HG03558 (cell line): ENCODE results near the gene GALNTL6.
"Not testable (repeated sequence)": the region's sequence is repeated elsewhere in the genome, so short reads cannot be mapped to it uniquely, and the experiment has no call there.

Experiments
- ATAC-seq: cut with Tn5 transposase; IDR thresholded peaks from one replicate; pipeline ENCODE4 v1.9.1; 2021; ENCODE audit warnings: moderate number of reproducible peaks; ENCODE audit not compliant: unreplicated experiment; ENCODE audit errors: extremely low read depth

GALNTL6 gene

GRCh38 chr4:172777729-172778431, 964.7 kb downstream of the GALNTL6 start:
- no peak for ATAC-seq

- no peak for ATAC-seq
Measured at GRCh38 chr4:172778583-172778982, 965.4 kb downstream of the GALNTL6 start.

DNA sequence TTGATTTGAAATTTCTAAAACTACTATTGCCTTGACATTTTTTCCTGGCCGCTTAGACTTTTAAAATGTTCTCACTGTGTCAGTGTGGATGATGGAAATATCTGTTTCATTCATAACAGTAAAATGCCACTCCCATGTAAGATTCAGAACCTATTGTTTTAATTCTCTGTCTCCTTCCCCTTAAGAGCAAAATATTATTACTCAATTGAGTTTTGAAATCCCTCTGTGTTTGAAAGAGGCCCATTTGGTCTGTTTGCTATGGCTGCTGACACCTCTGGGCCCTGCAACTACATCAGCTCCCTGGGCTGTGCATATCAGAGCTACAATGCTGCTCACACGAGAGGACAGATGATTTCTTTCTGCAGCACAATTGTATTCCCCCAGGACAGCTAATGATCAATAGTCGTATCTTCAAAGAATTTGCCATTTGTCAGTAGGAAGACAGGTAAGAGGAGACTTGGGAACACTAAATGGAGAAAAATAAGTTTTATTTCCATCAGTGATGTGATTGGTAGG, 967.4 kb downstream of the GALNTL6 start:
- no peak for ATAC-seq

- no peak for ATAC-seq
Measured at GRCh38 chr4:172785613-172786012, 972.4 kb downstream of the GALNTL6 start.

DNA sequence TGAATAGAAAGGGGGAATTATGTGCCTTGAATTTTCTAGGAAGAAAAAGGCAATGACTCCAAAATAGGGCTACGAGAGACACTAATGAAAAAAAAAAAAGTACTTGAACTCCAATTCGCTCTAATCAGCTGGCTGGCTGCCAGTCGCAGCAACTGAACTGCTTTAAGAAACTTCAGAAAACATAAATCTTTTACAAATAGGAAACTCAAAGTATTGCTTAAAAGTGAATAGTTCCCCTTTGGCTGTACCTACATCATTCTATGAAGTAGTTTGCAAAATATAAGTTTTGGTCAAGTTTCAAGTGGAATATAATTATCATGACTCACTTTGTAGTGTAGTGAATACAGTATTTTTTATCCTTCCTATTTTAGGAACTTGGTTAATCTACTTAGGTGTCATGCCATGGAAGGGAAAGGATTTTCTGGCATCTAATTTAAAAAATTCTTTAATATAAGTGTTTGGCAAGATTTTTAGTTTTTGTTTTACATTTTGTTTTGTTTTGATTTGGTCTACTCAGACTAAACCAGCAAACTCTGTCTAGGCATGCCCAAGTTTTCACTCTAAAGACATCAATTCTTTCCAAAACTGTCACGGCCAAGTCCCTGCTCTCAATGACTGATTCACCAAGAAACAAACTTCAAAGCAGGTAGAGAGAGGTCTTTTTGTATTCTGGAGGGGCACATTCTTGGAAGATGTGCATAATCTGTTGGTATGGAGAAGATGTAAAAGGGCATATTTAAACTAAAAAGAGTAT, 973.0 kb downstream of the GALNTL6 start:
- no peak for ATAC-seq

DNA sequence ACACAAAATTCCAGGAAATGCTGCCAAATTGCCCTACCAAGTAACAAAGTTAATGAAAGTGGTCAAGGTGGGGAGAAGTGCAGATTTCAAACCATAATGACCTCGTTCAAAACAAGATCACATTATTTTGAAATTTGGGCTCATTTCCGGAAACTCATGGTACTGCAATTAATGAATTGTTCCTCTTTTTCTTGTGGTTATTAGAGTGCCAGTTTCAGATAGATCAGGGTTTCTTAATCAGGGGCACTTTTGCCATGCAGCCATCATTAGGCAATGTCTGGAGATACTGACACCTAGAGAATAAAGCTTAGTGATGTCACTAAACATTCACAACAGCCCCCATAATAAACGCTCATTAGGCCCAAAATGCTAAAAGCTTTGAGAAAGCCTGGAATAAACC, 973.9 kb downstream of the GALNTL6 start:
- ATAC-seq = no peak

DNA sequence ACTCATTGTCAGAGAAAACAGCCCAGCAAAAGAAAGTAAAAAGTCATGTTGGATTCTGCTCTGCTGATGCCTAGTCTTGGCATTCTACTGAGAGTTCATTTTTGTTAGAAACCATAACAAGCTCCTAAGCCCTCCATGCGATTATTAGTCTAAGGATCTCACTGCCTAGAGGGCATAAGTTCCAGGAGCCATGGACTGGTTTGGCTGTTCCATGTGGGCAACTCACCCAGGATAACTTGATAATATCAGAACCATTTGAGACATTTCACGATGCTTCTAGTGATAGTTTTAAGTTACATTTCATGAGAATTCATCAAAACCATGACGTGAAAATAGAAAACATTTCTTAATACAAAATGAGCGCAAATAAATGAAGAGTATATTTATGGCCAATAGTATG, 978.6 kb downstream of the GALNTL6 start:
- no peak for ATAC-seq

GRCh38 chr4:172793565-172794306, 980.5 kb downstream of the GALNTL6 start:
- ATAC-seq = no peak

- no peak for ATAC-seq
Measured at GRCh38 chr4:172794307-172794703, 981.1 kb downstream of the GALNTL6 start.

DNA sequence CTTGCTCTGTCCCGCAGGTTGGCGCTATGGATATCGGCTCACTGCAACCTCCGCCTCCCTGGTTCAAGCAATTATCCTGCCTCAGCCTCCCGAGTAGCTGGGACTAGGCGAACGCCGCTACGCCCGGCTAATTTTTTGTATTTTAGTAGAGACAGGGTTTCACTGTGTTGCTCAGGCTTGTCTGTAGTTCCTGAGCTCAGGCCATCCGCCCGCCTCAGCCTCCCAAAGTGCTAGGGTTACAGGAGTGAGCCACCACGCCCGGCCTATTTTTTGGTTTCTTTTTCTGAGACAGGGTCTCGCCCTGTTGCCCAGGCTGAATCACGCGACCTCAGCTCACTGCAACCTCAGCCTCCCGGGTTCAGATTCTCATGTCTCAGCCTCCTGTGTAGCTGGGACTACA, 984.1 kb downstream of the GALNTL6 start:
- ATAC-seq = not testable (repeated sequence)

- ATAC-seq = no peak
Measured at GRCh38 chr4:172802032-172802431, 988.8 kb downstream of the GALNTL6 start.

DNA sequence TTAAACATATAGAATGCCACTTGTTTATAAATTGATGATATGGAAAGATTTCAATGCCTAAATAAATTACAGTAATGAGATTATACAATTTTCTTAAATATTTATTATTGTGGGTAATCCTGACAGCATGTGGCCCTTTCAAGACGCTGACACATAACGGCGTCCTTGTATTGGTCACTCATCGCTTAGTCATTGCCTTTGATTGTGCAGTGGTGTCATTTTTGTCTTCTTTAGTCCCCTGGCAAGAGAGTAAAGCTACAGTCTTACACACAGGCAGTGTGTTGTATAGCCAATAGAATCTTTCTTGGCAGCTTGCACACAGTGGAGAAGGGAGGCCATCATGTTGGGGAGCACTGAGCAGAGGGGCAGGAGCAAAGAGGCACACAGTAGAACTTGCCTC, 993.6 kb downstream of the GALNTL6 start:
- ATAC-seq = no peak

DNA sequence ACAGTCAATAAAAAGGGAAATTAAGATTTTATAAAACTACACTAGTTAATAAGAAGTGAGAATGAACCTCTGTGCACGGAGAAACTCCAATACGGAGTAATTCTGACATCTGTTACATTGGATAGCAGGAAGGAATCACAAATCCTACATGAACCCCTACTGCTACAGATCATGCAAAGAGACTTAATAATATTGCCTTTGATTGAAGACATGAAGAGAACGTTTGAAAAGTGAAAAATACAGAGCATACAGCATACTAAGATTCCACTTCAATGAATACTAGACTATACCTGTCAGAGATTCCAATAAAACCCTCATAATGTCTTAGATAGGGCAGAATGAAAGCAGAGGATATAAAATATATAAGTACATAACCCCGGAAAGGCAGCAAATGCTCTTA, 995.0 kb downstream of the GALNTL6 start:
- no peak for ATAC-seq

DNA sequence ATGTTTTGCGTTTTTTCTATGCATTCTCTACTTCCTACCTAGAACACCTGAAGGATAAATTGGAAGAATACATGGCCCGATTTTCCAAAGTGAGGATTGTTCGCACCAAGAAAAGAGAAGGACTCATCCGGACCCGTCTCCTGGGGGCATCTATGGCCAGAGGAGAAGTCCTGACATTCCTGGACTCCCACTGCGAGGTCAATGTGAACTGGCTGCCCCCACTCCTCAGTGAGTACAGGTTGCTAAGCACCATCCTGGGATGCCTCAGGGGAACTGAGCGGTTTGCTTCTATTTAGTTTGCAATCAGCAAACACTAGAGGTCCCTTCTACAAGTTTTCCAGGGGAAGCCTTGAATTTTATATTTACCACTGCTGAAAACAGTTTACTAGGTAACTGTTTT, 996.1 kb downstream of the GALNTL6 start:
- ATAC-seq = no peak

DNA sequence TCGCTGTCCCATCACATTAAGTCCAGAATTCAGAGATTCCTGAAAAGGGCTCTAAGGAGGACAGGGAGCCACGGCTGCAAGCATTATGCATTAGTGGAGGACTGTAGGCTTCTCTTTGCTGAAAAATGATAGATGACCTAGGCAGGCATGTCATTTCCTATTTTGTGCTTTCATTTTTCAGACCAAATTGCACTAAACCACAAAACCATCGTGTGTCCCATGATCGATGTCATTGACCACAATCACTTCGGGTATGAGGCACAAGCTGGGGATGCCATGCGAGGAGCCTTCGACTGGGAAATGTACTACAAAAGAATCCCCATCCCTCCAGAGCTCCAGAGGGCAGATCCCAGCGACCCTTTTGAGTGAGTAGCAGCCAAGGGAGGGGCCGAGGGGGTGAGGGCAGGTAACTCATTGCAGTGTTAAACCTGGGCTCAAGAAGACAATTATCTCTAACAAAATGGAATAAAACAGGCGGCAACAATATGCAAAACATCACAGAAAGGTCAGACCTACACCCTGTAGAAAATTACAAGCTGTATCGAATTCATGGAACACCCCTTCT, 1000.2 kb downstream of the GALNTL6 start:
- peak; percentile 54 for ATAC-seq

- ATAC-seq = no peak
Measured at GRCh38 chr4:172815499-172816164, 1002.4 kb downstream of the GALNTL6 start.

GRCh38 chr4:172818901-172819300, 1005.7 kb downstream of the GALNTL6 start:
- no peak for ATAC-seq

DNA sequence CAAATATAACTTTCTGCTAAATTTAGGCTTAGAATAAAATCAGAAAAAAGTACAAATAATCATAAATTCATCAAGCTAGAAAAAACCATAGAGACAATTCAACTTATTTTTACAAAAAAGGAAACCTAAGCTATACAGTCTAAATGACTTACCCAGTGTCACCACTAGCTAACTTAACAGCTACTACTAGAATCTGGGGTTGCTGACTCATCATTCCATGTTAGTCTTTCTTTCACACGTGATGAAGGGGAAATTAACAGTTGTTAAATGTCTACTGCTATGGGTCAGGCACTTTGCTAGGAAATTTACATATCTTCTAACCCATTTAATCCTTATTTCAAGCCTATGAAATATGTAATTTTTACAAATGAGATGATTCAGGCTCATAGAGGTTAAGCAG, 1006.1 kb downstream of the GALNTL6 start:
- ATAC-seq = peak; percentile 66

- ATAC-seq = no peak
Measured at GRCh38 chr4:172822331-172822730, 1009.1 kb downstream of the GALNTL6 start.

DNA sequence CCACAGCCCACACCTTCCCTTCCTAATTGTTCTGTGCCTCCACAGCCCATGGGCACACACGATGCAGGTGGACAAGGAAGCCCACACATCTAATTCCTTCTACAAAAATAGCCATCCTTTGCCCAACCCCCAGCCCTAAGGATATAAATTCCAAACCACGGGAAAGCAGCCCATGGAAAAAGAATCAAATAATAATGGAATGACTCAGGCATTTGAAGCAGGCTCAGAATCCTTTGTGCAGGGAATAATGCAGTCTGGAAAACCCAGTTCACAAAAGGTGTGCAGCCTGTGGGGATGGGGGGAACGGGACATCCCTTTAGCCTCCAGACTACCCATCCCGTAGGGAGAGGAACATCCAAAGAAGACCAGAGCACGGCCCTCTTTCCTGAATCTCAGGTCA, 1013.1 kb downstream of the GALNTL6 start:
- no peak for ATAC-seq
